Upper lobe of left lung (tissue), 6 donors: ENCODE results near the gene AKT2. TPM values are rescaled to one million over a fixed set of nuclear protein-coding genes. Genes with fewer than 3 reads are reported as not detected.

Experiments used
- ATAC-seq, 2 donors: fragments of 200-7000 bp; cut with Tn5 transposase; one replicate each; pipeline ENCODE4 v1.9.1; 2022; ENCODE audit warnings: mild to moderate bottlenecking in 2 of 2, moderate library complexity in 2 of 2; ENCODE audit not compliant: low FRiP score in 2 of 2
- DNase-seq, 2 donors: peaks; one replicate each; pipeline ENCODE4 v3.0.0-alpha.2; 2019 to 2020
- H3K27ac ChIP-seq, 4 donors: fragments of 200-600 bp; sonication (generic); one replicate each; pipeline ENCODE4 v1.5.1; 2016 to 2019
- H3K27me3 ChIP-seq, 4 donors: fragments of 200-600 bp; sonication (generic); one replicate each; pipeline ENCODE4 v1.5.1; 2017 to 2019
- H3K36me3 ChIP-seq, 4 donors: fragments of 200-600 bp; sonication (generic); one replicate each; pipeline ENCODE4 v1.5.1; 2016 to 2019
- H3K4me1 ChIP-seq, 4 donors: fragments of 200-600 bp; sonication (generic); one replicate each; pipeline ENCODE4 v1.5.1; 2018 to 2019
- H3K4me3 ChIP-seq, 4 donors: fragments of 200-600 bp; sonication (generic); one replicate each; pipeline ENCODE4 v1.5.1; 2017 to 2019; ENCODE audit warnings: mild to moderate bottlenecking in 2 of 4, moderate library complexity in 1 of 4
- H3K9me3 ChIP-seq, 4 donors: fragments of 200-600 bp; sonication (generic); one replicate each; pipeline ENCODE4 v1.5.1; 2018 to 2019
- CTCF ChIP-seq, 6 experiments: fragments of 450-650 bp in 4 of 6; fragments of 200-600 bp in 2 of 6; sonication (generic) in 2 of 6; IDR thresholded peaks; one replicate each; pipeline ENCODE4 v1.5.1; 2016 to 2019; ENCODE audit warnings: antibody characterized with exemption in 6 of 6
- EP300 ChIP-seq, 4 donors: sonication (generic); formaldehyde crosslinking; IDR thresholded peaks; one replicate each; pipeline ENCODE4 v1.5.1; 2017; ENCODE audit warnings: antibody characterized with exemption in 4 of 4, control low read depth in 2 of 4
- POLR2A ChIP-seq, 4 donors: fragments of 450-650 bp; IDR thresholded peaks; one replicate each; pipeline ENCODE4 v1.5.1; 2016 to 2017; ENCODE audit warnings: antibody characterized with exemption in 4 of 4, mild to moderate bottlenecking in 2 of 4
- POLR2AphosphoS5 ChIP-seq, 2 donors: sonication (generic); formaldehyde crosslinking; IDR thresholded peaks; one replicate each; pipeline ENCODE4 v1.5.1; 2017; ENCODE audit warnings: antibody characterized with exemption in 2 of 2
- WGBS, 2 donors: methylation state at CpG; one replicate each; pipeline ENCODE4 v1.1.5; 2017 to 2018; 5-methylcytosine and 5-hydroxymethylcytosine counted together
- total RNA-seq, 6 donors: library from RNA; depleted of rRNA in 4 of 6; stranded (reverse); fragments of >200 nt in 4 of 6; gene quantifications; one replicate each; pipeline versions ENCODE4 v1.1.0 to v1.2.1, GENCODE V29; 2016 to 2021
- donor health status: DM: no; HTN: no; CAD: no; lungs with moderate emphysema.
- donor health status: DM: no; HTN: yes; CAD: no; lungs with severe emphysema.

Gene AKT2
- total RNA-seq, 6 donors from 2014 or later: 59.7 to 164 (median 105) TPM

GRCh38 chr19:40266119-40266518, 19.0 kb downstream of the AKT2 start:
- ATAC-seq (no peak), DNase-seq (no peak)
- Histone ChIP-seq H3K27me3 (no peaks in the 10 kb centered on the region), H3K4me3 (no peak overlapping the region), H3K4me1 (peaks cover 10 to 35% (median 16%) of the 10 kb centered on the region in 4 donors), H3K27ac (no peak overlapping the region), H3K9me3 (no peaks in the 10 kb centered on the region), H3K36me3 (peaks cover 7 to 36% (median 19%) of the 10 kb centered on the region in 4 donors)
- 52 to 81% methylated on average over 8 to 17 of the region's 17 CpGs for WGBS, 2 donors
- no peak for TF ChIP-seq EP300 (IDR thresholded peaks at IDR 0.05)
- TF ChIP-seq POLR2A (IDR thresholded peaks at IDR 0.05): no peak
- TF ChIP-seq POLR2AphosphoS5 (IDR thresholded peaks at IDR 0.05): no peak
- no peak for TF ChIP-seq CTCF (IDR thresholded peaks at IDR 0.05)

GRCh38 chr19:40265763-40266099, 19.4 kb downstream of the AKT2 start:
- peaks cover 10 to 35% (median 16%) of the 10 kb centered on the region in 4 donors for H3K4me1 ChIP-seq
- TF ChIP-seq POLR2A (IDR thresholded peaks at IDR 0.05) (no peak), EP300 (IDR thresholded peaks at IDR 0.05) (no peak), CTCF (IDR thresholded peaks at IDR 0.05) (no peak), POLR2AphosphoS5 (IDR thresholded peaks at IDR 0.05) (no peak)
- H3K27me3 ChIP-seq: no peaks in the 10 kb centered on the region
- H3K36me3 ChIP-seq: peaks cover 7 to 36% (median 19%) of the 10 kb centered on the region in 4 donors
- no peak overlapping the region for H3K4me3 ChIP-seq
- no peaks in the 10 kb centered on the region for H3K9me3 ChIP-seq
- ATAC-seq: no peak
- no peak overlapping the region for H3K27ac ChIP-seq
- DNase-seq: no peak
- WGBS, 2 donors: 85 to 97% methylated on average over 3 to 6 of the region's 6 CpGs

- H3K36me3 ChIP-seq: peaks cover 7 to 36% (median 19%) of the 10 kb centered on the region in 4 donors
- H3K4me1 ChIP-seq: peaks cover 10 to 31% (median 16%) of the 10 kb centered on the region in 4 donors
- H3K27me3 ChIP-seq: no peaks in the 10 kb centered on the region
- H3K27ac ChIP-seq: no peak overlapping the region
- no peak for ATAC-seq
- no peaks in the 10 kb centered on the region for H3K9me3 ChIP-seq
- WGBS, 2 donors: 93 to 97% methylated on average over 13 to 20 of the region's 22 CpGs
- no peak for DNase-seq
- no peak for TF ChIP-seq POLR2AphosphoS5 (IDR thresholded peaks at IDR 0.05)
- no peak for TF ChIP-seq CTCF (IDR thresholded peaks at IDR 0.05)
- no peak for TF ChIP-seq POLR2A (IDR thresholded peaks at IDR 0.05)
- no peak for TF ChIP-seq EP300 (IDR thresholded peaks at IDR 0.05)
- no peak overlapping the region for H3K4me3 ChIP-seq
These were observed 19.9 kb downstream of the AKT2 start for GRCh38 chr19:40265055-40265762.

GRCh38 chr19:40264314-40265054, 20.7 kb downstream of the AKT2 start:
- TF ChIP-seq POLR2AphosphoS5 (IDR thresholded peaks at IDR 0.05) (peak in 1 of 2 donors; percentile 16), CTCF (IDR thresholded peaks at IDR 0.05) (no peak)
- ATAC-seq (no peak), DNase-seq (no peak)
- Histone ChIP-seq H3K9me3 (no peaks in the 10 kb centered on the region), H3K36me3 (peaks cover 7 to 36% (median 19%) of the 10 kb centered on the region in 4 donors), H3K27me3 (no peaks in the 10 kb centered on the region), H3K27ac (no peak overlapping the region), H3K4me1 (peaks cover 10 to 26% (median 16%) of the 10 kb centered on the region in 4 donors), H3K4me3 (no peak overlapping the region)
- 81 to 86% methylated on average over 19 of the region's 19 CpGs for WGBS, 2 donors
